Measurements from ENCODE around the gene SMTNL2. TPM values are rescaled to one million over a fixed set of nuclear protein-coding genes. Genes with fewer than 3 reads are reported as not detected.
A peak's percentile ranks its signal among the peaks of the same experiment; 100 is the strongest.

Gene SMTNL2
- total and polyA plus RNA-seq, 2 of the 4 experiments (the other 2 are of a cell fraction): not detected

- TF ChIP-seq CHD1 (IDR thresholded peaks at IDR 0.05; ENCODE audit: low read depth, low read length): no peak
- TF ChIP-seq POLR2A (IDR thresholded peaks at IDR 0.05; ENCODE audit: low read depth, low read length): no peak
- TF ChIP-seq ELK1 (IDR thresholded peaks at IDR 0.05; ENCODE audit: borderline replicate concordance, low read depth, low read length): no peak
- no peak for TF ChIP-seq USF2 (IDR thresholded peaks at IDR 0.05; ENCODE audit: low read depth, low read length)
- no peak for TF ChIP-seq NFE2L2 (IDR thresholded peaks at IDR 0.05; ENCODE audit: low read depth, low read length)
- no peak for TF ChIP-seq SMC3 (IDR thresholded peaks at IDR 0.05; ENCODE audit: low read depth, low read length)
- TF ChIP-seq BHLHE40 (IDR thresholded peaks at IDR 0.05; ENCODE audit: low read depth, low read length): no peak
- DNase-seq: no peak
- H4K20me1 ChIP-seq (ENCODE audit: insufficient read depth, low read length): peaks cover 15% of the 10 kb centered on the region
These were observed 45.3 kb upstream of the SMTNL2 start for GRCh38 chr17:4539025-4539424.

More at GRCh38 chr17:4539025-4539424, 45.3 kb upstream of the SMTNL2 start:
- H2AK9ac ChIP-seq (replicated peaks; ENCODE audit: low read depth, low read length, poor library complexity): peak overlapping the region; percentile 37
- dilution Hi-C loops (cut with HindIII; ENCODE audit: low sequenced_read_pairs, unreplicated experiment) (no loop called here), in situ Hi-C loops (cut with MboI; ENCODE audit: low sequenced_read_pairs) (no loop called here), intact Hi-C loops (cut with micrococcal nuclease) (loop anchor here (5.0 kb wide), 1 partner anchor 117 kb away; no protein-coding TSS in a partner anchor)
- no peak overlapping the region for H3K4me2 ChIP-seq (ENCODE audit: low read depth, low read length)
- H3K27me3 ChIP-seq (ENCODE audit: control insufficient read depth, insufficient read depth, low read length): no peaks in the 10 kb centered on the region
- peaks cover 3% of the 10 kb centered on the region; the same call in 1 of the 2 replicates for H3K4me1 ChIP-seq (ENCODE audit: control insufficient read depth, insufficient read depth, low read length)
- no peak overlapping the region for H3K4me3 ChIP-seq (ENCODE audit: insufficient read depth, low read depth, low read length)
- no peak overlapping the region for H2AFZ ChIP-seq (replicated peaks; ENCODE audit: low read length, poor library complexity)
- H2BK15ac ChIP-seq (ENCODE audit: low read depth, low read length): no peak overlapping the region
- no peak overlapping the region for H3K9ac ChIP-seq (ENCODE audit: low read depth, low read length)
- no peak overlapping the region for H4K91ac ChIP-seq (ENCODE audit: insufficient read depth, low read depth, low read length)
- CTCF ChIA-PET: no interaction called here
- 100% methylated on average over 1 of the region's 8 CpGs; no CpG with 5 or more reads in 1 of the 2 experiments for WGBS, 2 experiments (ENCODE audit: extremely low coverage in 2 of 2, insufficient read length in 1 of 2)
- H2BK5ac ChIP-seq (ENCODE audit: low read depth, low read length, poor library complexity, severe bottlenecking): no peak overlapping the region
- no peak overlapping the region for H3K56ac ChIP-seq (ENCODE audit: extremely low read depth, insufficient read depth, low read length)
- no TSS peak for BruUV-seq (replicated peaks)
- H3K18ac ChIP-seq (ENCODE audit: low read depth, low read length): no peak overlapping the region
- no peak overlapping the region for H3K4ac ChIP-seq (ENCODE audit: low read depth, low read length)
- no peak overlapping the region for H3K14ac ChIP-seq (replicated peaks; ENCODE audit: low read depth, low read length)
- H3K79me1 ChIP-seq (ENCODE audit: low read depth in 1 of 2, low read length in 2 of 2): no peaks in the 10 kb centered on the region; a peak in 1 of 4 replicates
- H4K8ac ChIP-seq (ENCODE audit: low read depth in 2 of 2, low read length in 2 of 2): no peak overlapping the region
- no peak overlapping the region for H4K5ac ChIP-seq (ENCODE audit: low read depth, low read length)
- no peaks in the 10 kb centered on the region for H3K9me3 ChIP-seq (ENCODE audit: control insufficient read depth, insufficient read depth, low read length)
- no peak overlapping the region for H3K23ac ChIP-seq (ENCODE audit: low read depth, low read length)
- H3K27ac ChIP-seq (ENCODE audit: insufficient read depth, low read length): no peak overlapping the region
- POLR2A ChIA-PET (ENCODE audit: unreplicated experiment): interaction anchor here (0.6 kb wide), 1 partner anchor 165 kb away, joined by 5 read pairs; no protein-coding TSS in a partner anchor
- no peak overlapping the region for H2BK120ac ChIP-seq (ENCODE audit: low read depth, low read length)
- H2AK5ac ChIP-seq (ENCODE audit: low read depth, low read length): no peak overlapping the region
- H3K36me3 ChIP-seq (ENCODE audit: control insufficient read depth, insufficient read depth, low read length): peaks cover 50% of the 10 kb centered on the region
- no peak for ATAC-seq (ENCODE audit: low read depth)
- no peak overlapping the region for H2BK20ac ChIP-seq (ENCODE audit: low read depth, low read length)
- H3K9me1 ChIP-seq (ENCODE audit: insufficient read depth, low read length): no peaks in the 10 kb centered on the region

Data from IMR-90 (cell line).